ENCODE results near the gene MEIKIN.

DNA sequence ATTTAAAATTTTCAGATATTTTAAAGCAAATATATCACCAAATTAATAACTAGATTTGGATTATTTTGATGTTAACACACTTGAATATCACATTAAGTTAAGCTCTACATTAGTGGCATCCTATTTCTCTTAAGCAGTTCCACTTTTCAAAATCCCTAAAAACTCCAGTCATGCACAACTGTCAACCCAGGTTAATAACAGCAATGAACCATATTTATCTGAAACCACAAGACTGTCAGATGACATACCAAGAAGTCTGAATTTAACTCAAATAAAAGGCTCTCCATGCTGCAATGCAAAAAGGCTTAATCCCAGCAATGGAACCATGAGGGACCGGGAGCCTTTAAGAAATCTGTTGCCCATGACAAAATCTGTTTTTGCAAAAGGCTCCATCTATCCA is 176.1 kb downstream of the MEIKIN start:
- TF ChIP-seq, protein P1, sequence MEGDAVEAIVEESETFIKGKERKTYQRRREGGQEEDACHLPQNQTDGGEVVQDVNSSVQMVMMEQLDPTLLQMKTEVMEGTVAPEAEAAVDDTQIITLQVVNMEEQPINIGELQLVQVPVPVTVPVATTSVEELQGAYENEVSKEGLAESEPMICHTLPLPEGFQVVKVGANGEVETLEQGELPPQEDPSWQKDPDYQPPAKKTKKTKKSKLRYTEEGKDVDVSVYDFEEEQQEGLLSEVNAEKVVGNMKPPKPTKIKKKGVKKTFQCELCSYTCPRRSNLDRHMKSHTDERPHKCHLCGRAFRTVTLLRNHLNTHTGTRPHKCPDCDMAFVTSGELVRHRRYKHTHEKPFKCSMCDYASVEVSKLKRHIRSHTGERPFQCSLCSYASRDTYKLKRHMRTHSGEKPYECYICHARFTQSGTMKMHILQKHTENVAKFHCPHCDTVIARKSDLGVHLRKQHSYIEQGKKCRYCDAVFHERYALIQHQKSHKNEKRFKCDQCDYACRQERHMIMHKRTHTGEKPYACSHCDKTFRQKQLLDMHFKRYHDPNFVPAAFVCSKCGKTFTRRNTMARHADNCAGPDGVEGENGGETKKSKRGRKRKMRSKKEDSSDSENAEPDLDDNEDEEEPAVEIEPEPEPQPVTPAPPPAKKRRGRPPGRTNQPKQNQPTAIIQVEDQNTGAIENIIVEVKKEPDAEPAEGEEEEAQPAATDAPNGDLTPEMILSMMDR (IDR thresholded peaks at IDR 0.05) = no peak
- no peak for TF ChIP-seq POLR2A (IDR thresholded peaks at IDR 0.05)

All from tibial nerve (tissue), 3 donors.